ENCODE results near the gene CACNG4.

CACNG4 gene

DNA sequence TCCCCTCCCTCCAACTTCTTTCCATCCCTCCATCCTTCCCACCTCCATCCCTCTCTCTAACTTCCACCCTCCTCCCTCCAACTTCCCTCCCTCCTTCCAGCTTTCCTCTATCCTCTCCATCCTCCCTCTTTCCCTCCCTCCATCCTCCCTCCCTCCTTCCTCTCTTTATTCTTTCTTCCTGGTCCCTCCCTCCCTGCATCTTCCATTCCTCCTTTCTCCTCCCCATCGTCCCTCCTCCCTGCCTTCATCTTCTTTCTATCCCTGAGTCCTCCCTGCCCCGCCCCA lies 11.8 kb downstream of the CACNG4 start:
- Histone ChIP-seq H3K4me3 (ENCODE audit: low read depth, low read length) (no peak overlapping the region), H3K27me3 (ENCODE audit: insufficient read depth, low read depth, severe bottlenecking) (no peaks in the 10 kb centered on the region), H3K27ac (no peak overlapping the region), H3K9me3 (ENCODE audit: severe bottlenecking) (no peaks in the 10 kb centered on the region), H3K36me3 (no peaks in the 10 kb centered on the region)
- TF ChIP-seq, protein P1, sequence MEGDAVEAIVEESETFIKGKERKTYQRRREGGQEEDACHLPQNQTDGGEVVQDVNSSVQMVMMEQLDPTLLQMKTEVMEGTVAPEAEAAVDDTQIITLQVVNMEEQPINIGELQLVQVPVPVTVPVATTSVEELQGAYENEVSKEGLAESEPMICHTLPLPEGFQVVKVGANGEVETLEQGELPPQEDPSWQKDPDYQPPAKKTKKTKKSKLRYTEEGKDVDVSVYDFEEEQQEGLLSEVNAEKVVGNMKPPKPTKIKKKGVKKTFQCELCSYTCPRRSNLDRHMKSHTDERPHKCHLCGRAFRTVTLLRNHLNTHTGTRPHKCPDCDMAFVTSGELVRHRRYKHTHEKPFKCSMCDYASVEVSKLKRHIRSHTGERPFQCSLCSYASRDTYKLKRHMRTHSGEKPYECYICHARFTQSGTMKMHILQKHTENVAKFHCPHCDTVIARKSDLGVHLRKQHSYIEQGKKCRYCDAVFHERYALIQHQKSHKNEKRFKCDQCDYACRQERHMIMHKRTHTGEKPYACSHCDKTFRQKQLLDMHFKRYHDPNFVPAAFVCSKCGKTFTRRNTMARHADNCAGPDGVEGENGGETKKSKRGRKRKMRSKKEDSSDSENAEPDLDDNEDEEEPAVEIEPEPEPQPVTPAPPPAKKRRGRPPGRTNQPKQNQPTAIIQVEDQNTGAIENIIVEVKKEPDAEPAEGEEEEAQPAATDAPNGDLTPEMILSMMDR (IDR thresholded peaks at IDR 0.05; ENCODE audit: low read depth, low read length): no peak
- no peak for DNase-seq

DNA sequence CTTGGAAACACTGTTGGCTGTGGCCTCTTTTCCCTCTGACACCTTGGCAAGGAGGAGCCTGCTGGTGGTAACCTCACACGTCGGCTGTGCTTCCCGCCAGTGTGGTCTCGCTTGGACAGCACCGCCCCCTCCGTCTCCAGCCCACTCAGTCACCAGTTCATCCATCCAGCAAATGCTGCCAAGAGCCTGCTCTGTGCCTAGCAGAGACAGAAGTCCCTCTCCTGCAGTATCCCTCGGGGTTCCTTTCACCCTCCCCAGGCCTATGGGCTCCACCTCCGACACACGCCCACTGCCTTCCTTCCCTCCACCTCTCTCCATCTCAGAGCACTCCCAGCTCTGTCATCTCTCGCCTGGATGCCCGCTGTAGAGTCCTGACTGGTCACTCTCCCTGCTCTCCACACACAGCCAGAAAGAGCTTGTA lies 12.3 kb downstream of the CACNG4 start:
- H3K4me3 ChIP-seq (ENCODE audit: low read depth, low read length): no peak overlapping the region
- TF ChIP-seq, protein P1 (IDR thresholded peaks at IDR 0.05; ENCODE audit: low read depth, low read length): no peak
- no peaks in the 10 kb centered on the region for H3K9me3 ChIP-seq (ENCODE audit: severe bottlenecking)
- no peak overlapping the region for H3K27ac ChIP-seq
- H3K36me3 ChIP-seq: no peaks in the 10 kb centered on the region
- DNase-seq: no peak
- no peaks in the 10 kb centered on the region for H3K27me3 ChIP-seq (ENCODE audit: insufficient read depth, low read depth, severe bottlenecking)

- no peaks in the 10 kb centered on the region for H3K27me3 ChIP-seq (ENCODE audit: insufficient read depth, low read depth, severe bottlenecking)
- DNase-seq: no peak
- H3K27ac ChIP-seq: no peak overlapping the region
- H3K4me3 ChIP-seq (ENCODE audit: low read depth, low read length): no peak overlapping the region
- no peaks in the 10 kb centered on the region for H3K36me3 ChIP-seq
- TF ChIP-seq, protein P1 (IDR thresholded peaks at IDR 0.05; ENCODE audit: low read depth, low read length): no peak
- no peaks in the 10 kb centered on the region for H3K9me3 ChIP-seq (ENCODE audit: severe bottlenecking)
Observed at GRCh38 chr17:66978514-66979061, 14.1 kb downstream of the CACNG4 start.

- TF ChIP-seq, protein P1 (IDR thresholded peaks at IDR 0.05; ENCODE audit: low read depth, low read length): no peak
- no peak overlapping the region for H3K4me3 ChIP-seq (ENCODE audit: low read depth, low read length)
- 0 out of 2 replicates have a peak, but pooled peaks cover 2% of the 10 kb centered on the region for H3K36me3 ChIP-seq
- no peaks in the 10 kb centered on the region for H3K27me3 ChIP-seq (ENCODE audit: insufficient read depth, low read depth, severe bottlenecking)
- no peak for DNase-seq
- no peak overlapping the region for H3K27ac ChIP-seq
- no peaks in the 10 kb centered on the region for H3K9me3 ChIP-seq (ENCODE audit: severe bottlenecking)
Observed at GRCh38 chr17:66980896-66981295, 16.4 kb downstream of the CACNG4 start.

DNA sequence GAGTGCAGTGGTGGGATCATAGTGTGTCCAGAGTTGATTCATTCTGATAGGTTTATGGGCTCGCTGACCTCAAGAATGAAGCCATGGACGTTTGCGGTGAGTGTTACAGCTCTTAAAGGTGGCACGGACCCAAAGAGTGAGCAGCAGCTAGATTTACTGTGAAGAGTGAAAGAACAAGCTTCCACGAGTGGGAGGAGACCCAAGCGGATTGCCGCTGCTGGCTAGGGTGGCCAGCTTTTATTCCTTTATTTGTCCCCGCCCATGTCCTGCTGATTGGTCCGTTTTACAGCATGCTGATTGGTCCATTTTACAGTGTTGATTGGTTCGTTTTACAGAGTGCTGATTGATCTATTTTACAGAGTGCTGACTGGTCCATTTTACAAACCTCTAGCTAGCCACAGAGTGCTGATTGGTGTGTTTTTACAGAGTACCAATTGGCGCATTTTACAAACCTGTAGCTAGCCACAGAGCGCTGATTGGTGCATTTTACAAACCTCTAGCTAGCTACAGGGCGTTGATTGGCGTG lies 17.5 kb downstream of the CACNG4 start:
- Histone ChIP-seq H3K27ac (no peak overlapping the region), H3K4me3 (ENCODE audit: low read depth, low read length) (no peak overlapping the region), H3K27me3 (ENCODE audit: insufficient read depth, low read depth, severe bottlenecking) (no peaks in the 10 kb centered on the region), H3K9me3 (ENCODE audit: severe bottlenecking) (no peaks in the 10 kb centered on the region), H3K36me3 (0 out of 2 replicates have a peak, but pooled peaks cover 2% of the 10 kb centered on the region)
- TF ChIP-seq, protein P1 (IDR thresholded peaks at IDR 0.05; ENCODE audit: low read depth, low read length): no peak
- no peak for DNase-seq
